Astrocyte of the cerebellum (primary cell): ENCODE measurements around the gene FGF2.

Experiments
- DNase-seq: peaks from one replicate; pipeline ENCODE4 v3.0.0-alpha.2; 2011; ENCODE audit warnings: low read depth
- H3K4me3 ChIP-seq: 2 replicates; pipeline ENCODE4 v1.5.1; 2011; ENCODE audit warnings: mild to moderate bottlenecking, low read depth, low read length, moderate library complexity
- in situ Hi-C: cut with HindIII; loops from 2 replicates; pipeline ENCODE4 v1.10.0; 2017; ENCODE audit warnings: low sequenced_read_pairs
- TF ChIP-seq, protein P1 (sequence below): IDR thresholded peaks from 2 replicates; pipeline ENCODE4 v1.5.1; 2012; ENCODE audit warnings: low read length, low read depth, moderate library complexity, mild to moderate bottlenecking; ENCODE audit errors: missing control alignments

Gene FGF2

DNA sequence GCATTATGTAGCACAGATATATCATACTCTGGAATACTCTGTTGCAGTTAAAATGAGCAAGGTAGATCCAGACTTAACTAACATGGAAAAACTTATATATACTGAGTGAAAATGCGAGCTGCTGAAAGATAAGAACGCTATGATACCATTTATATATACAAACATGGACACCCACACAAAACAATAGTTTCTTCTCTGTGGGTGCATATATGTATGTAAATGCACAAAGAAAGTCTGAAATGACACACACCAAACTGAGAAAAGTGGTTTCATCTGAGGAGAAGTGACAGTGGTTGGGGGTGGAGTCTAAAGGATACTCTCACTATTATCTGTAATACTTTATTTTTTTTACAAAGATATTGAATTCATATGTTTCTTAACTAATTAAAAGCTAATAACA, 12.2 kb upstream of the FGF2 start:
- TF ChIP-seq, protein P1, sequence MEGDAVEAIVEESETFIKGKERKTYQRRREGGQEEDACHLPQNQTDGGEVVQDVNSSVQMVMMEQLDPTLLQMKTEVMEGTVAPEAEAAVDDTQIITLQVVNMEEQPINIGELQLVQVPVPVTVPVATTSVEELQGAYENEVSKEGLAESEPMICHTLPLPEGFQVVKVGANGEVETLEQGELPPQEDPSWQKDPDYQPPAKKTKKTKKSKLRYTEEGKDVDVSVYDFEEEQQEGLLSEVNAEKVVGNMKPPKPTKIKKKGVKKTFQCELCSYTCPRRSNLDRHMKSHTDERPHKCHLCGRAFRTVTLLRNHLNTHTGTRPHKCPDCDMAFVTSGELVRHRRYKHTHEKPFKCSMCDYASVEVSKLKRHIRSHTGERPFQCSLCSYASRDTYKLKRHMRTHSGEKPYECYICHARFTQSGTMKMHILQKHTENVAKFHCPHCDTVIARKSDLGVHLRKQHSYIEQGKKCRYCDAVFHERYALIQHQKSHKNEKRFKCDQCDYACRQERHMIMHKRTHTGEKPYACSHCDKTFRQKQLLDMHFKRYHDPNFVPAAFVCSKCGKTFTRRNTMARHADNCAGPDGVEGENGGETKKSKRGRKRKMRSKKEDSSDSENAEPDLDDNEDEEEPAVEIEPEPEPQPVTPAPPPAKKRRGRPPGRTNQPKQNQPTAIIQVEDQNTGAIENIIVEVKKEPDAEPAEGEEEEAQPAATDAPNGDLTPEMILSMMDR = no peak
- no peak overlapping the region for H3K4me3 ChIP-seq
- DNase-seq = no peak
- in situ Hi-C loops = no loop called here

- H3K4me3 ChIP-seq = no peak overlapping the region
- in situ Hi-C loops = no loop called here
- no peak for DNase-seq
- TF ChIP-seq, protein P1 = no peak
Measured at GRCh38 chr4:122815248-122815647, 11.4 kb upstream of the FGF2 start.

GRCh38 chr4:122816476-122816875, 10.2 kb upstream of the FGF2 start:
- in situ Hi-C loops = no loop called here

GRCh38 chr4:122819708-122820449, 6.8 kb upstream of the FGF2 start:
- in situ Hi-C loops = no loop called here
- TF ChIP-seq, protein P1 = no peak
- no peak overlapping the region for H3K4me3 ChIP-seq
- DNase-seq = no peak

More at GRCh38 chr4:122816476-122816875, 10.2 kb upstream of the FGF2 start:
- TF ChIP-seq, protein P1 = no peak
- no peak overlapping the region for H3K4me3 ChIP-seq
- no peak for DNase-seq

DNA sequence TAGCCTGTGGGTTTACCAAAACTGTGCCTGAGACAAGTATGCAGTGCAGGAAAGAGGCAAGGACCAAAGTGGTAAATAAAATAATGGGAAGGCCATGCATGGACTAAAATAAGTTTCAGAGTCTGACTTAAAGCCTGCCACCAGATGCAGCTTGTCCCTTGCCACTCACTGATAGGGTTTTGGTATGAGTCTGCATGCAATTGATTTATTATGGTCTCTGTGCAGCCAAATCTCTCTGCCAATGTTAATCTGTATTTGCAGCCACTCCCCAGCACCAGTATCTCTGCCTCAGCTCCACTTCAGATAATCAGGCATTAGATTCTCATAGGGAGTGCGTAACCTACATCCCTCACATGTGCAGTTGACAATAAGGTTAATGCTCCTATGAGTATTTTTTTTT, 5.5 kb upstream of the FGF2 start:
- no peak overlapping the region for H3K4me3 ChIP-seq
- in situ Hi-C loops = no loop called here
- no peak for DNase-seq
- TF ChIP-seq, protein P1 = no peak

DNA sequence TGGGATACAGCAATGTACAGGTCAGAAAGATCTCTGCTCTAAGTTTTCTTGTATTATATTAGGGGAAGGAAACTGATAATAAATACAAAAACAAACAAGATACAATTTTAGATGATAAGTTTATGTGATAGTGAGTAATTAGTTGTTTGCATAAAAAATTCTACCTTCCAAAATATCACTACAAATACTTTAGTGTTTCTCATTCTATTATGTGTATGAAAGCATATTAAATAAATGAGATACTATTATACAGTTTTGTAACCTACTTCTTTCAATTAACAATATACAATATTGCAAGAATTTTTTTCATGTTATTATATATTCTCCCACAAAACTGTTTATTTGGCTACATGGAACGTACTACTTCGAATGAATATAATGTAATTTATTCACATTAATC, 4.2 kb upstream of the FGF2 start:
- DNase-seq = no peak
- in situ Hi-C loops = no loop called here
- H3K4me3 ChIP-seq = no peak overlapping the region
- TF ChIP-seq, protein P1 = no peak
